Bronchial epithelial cell (primary cell): ENCODE data around the gene CPB2. TPM values are rescaled to one million over a fixed set of nuclear protein-coding genes. Genes with fewer than 3 reads are reported as not detected.

Source experiments
- DNase-seq: peaks from one replicate; pipeline ENCODE4 v3.0.0-alpha.2; 2010; ENCODE audit warnings: low read depth
- FAIRE-seq: peaks from 2 replicates; lab custom pipeline; 2011; peaks lifted over from hg19 to GRCh38; lab: Jason Lieb, UNC
- H3K27me3 ChIP-seq: 2 replicates; pipeline ENCODE4 v1.5.1; 2011; ENCODE audit warnings: low read length; ENCODE audit not compliant: control insufficient read depth, insufficient read depth
- H3K36me3 ChIP-seq: 2 replicates; pipeline ENCODE4 v1.5.1; 2011; ENCODE audit warnings: low read length; ENCODE audit not compliant: control insufficient read depth, insufficient read depth
- H3K4me3 ChIP-seq: 2 replicates; pipeline ENCODE4 v1.5.1; 2011; ENCODE audit warnings: mild to moderate bottlenecking, low read depth, low read length, control low read depth
- CTCF ChIP-seq: IDR thresholded peaks from 2 replicates; pipeline ENCODE4 v1.5.1; 2011; ENCODE audit warnings: mild to moderate bottlenecking, moderate library complexity, low read length, control low read depth, inconsistent platforms; ENCODE audit not compliant: insufficient read depth, severe bottlenecking
- total RNA-seq: library from RNA; depleted of rRNA; stranded (reverse); fragments of >200 nt; gene quantifications from 2 replicates; pipeline ENCODE4 v1.2.1, GENCODE V29; 2014

CPB2 gene
- total RNA-seq, 1 donor from 2014 or later = not detected

- Histone ChIP-seq H3K27me3 (no peaks in the 10 kb centered on the region), H3K4me3 (no peak overlapping the region), H3K36me3 (peaks cover 2% of the 10 kb centered on the region)
- FAIRE-seq = no peak
- no peak for DNase-seq
- no peak for TF ChIP-seq CTCF
Measured at GRCh38 chr13:46045424-46045823, 59.4 kb downstream of the CPB2 start.

GRCh38 chr13:46043647-46044046 is 61.2 kb downstream of the CPB2 start:
- TF ChIP-seq CTCF = no peak
- FAIRE-seq (no peak), DNase-seq (no peak)
- H3K36me3 ChIP-seq = peaks cover 3% of the 10 kb centered on the region
- no peaks in the 10 kb centered on the region for H3K27me3 ChIP-seq
- no peak overlapping the region for H3K4me3 ChIP-seq

- H3K27me3 ChIP-seq = no peaks in the 10 kb centered on the region
- no peak overlapping the region for H3K4me3 ChIP-seq
- TF ChIP-seq CTCF = no peak
- no peak for FAIRE-seq
- H3K36me3 ChIP-seq = peaks cover 5% of the 10 kb centered on the region
- no peak for DNase-seq
Measured at GRCh38 chr13:46041419-46041839, 63.4 kb downstream of the CPB2 start.

- H3K27me3 ChIP-seq = no peaks in the 10 kb centered on the region
- H3K36me3 ChIP-seq = peaks cover 5% of the 10 kb centered on the region
- H3K4me3 ChIP-seq = no peak overlapping the region
- no peak for TF ChIP-seq CTCF
- FAIRE-seq (no peak), DNase-seq (no peak)
Measured at GRCh38 chr13:46040763-46041162, 64.1 kb downstream of the CPB2 start.

GRCh38 chr13:46039411-46040182 is 65.2 kb downstream of the CPB2 start:
- FAIRE-seq = no peak
- peaks cover 5% of the 10 kb centered on the region for H3K36me3 ChIP-seq
- TF ChIP-seq CTCF = no peak

GRCh38 chr13:46038296-46038695 is 66.5 kb downstream of the CPB2 start:
- peaks cover 5% of the 10 kb centered on the region for H3K36me3 ChIP-seq
- FAIRE-seq (no peak), DNase-seq (no peak)
- no peak for TF ChIP-seq CTCF
- H3K4me3 ChIP-seq = no peak overlapping the region
- no peaks in the 10 kb centered on the region for H3K27me3 ChIP-seq

More at GRCh38 chr13:46039411-46040182, 65.2 kb downstream of the CPB2 start:
- H3K4me3 ChIP-seq = no peak overlapping the region
- DNase-seq = no peak
- H3K27me3 ChIP-seq = no peaks in the 10 kb centered on the region
